DMS114 treated with DMSO at 0.1 percent for 48 hours (cell line): Measurements from ENCODE around the gene BST1.
A peak's percentile ranks its signal among the peaks of the same experiment; 100 is the strongest.

Experiments
- DNase-seq: peaks from one replicate; lab custom pipeline; 2025; ENCODE audit not compliant: unreplicated experiment; lab: John Stamatoyannopoulos, UW

BST1 gene

GRCh38 chr4:15675356-15675755 lies 27.5 kb upstream of the BST1 start:
- no peak for DNase-seq

DNA sequence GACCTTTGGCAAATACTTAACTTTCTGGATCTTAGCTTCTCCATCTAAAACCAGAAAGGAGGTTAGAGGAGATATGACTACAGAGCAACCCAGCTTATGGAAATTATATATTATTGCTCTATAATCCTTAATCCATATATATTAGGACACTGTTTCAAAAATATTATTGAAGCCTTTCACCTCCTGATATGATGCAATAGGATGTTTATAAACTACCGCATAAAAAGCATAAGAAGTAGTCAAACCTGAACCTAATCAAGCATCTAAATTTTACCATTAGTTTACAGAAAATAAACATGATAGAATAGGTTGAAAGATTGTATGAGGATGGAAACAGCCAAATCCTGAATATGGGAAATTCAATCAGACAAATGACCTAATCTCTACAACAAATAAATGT lies 26.8 kb upstream of the BST1 start:
- DNase-seq: no peak

DNA sequence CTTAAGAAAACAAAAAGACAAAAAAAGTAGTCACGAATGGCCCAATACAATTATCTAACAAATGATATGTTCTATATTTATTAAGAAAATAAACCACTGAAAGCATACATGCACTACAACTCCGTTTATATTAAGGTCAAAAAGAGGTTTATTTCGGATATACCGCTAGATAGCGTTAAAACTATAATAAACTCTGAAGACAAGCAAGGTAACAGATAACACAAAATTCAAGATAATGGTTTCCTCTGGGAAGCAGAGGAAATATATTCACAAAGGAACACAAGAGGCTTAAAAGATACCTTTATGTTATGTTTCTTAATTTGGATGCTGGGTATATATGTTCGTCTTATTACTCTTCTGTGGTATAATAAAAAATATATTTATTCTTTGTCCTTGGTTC lies 26.0 kb upstream of the BST1 start:
- no peak for DNase-seq

GRCh38 chr4:15677507-15677988 lies 25.3 kb upstream of the BST1 start:
- DNase-seq: no peak

DNA sequence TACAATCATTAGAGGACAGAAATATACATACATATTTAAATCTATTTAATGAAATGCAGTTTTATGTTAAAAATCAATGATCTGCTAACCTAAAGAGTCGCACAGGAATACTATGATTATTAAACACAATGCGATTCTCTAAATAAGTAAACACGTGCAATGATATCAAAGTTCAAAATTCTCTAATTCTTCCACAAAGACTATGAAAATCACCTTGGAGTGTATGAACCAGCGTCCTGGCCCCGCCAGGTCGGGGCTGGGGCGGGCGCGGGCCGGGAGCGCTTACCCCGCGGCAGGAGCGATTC lies 21.8 kb upstream of the BST1 start:
- DNase-seq: no peak

DNA sequence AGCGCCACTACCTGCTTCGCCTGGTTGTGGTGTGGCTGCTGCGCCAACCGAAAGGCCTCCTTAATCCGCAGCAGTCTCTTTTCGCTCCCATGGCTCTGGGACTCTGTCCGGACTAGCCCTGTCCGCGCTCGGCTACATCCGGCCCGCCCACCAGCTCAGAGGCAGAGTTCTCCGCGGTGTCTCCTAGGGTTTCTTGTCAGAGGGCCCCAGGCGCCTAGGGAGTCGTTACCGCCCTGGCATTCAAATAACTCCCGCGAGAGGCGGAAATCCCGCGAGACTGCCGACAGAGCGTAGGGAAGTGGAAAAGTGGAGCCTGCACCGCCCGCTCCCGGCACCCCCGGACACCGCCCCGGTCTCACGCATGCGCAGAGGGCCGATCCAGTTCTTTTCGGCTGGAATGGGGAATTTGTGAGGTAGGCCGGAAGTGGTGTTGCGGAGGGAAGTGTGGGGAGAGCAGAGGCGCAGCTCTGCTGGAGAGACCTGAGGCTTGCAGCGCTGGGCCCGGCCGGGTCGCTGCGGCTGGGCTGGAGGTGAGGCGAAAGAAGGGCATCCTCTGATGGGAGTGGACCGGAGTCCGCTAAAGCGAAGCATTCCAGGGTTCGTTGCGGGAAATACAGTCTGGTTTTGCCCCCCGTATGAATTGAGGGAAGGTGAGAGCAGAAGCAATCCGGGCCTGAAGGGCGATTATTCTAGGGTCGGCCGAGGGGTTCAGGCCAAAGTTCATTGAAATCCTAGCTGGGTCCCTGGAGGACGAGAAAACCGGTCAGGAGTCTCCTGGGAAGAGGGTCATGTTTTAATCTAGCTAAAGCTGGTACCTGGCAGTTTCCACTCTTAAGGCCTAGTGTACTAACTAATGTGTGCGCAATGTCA lies 21.3 kb upstream of the BST1 start, which contains the start of gene FAM200B:
Gene FAM200B (plus strand): TSS at position 456 of the 870 bp plus-strand sequence. CDS start 5,151 bp downstream, outside the sequence.
- peak; percentile 96 for DNase-seq

DNA sequence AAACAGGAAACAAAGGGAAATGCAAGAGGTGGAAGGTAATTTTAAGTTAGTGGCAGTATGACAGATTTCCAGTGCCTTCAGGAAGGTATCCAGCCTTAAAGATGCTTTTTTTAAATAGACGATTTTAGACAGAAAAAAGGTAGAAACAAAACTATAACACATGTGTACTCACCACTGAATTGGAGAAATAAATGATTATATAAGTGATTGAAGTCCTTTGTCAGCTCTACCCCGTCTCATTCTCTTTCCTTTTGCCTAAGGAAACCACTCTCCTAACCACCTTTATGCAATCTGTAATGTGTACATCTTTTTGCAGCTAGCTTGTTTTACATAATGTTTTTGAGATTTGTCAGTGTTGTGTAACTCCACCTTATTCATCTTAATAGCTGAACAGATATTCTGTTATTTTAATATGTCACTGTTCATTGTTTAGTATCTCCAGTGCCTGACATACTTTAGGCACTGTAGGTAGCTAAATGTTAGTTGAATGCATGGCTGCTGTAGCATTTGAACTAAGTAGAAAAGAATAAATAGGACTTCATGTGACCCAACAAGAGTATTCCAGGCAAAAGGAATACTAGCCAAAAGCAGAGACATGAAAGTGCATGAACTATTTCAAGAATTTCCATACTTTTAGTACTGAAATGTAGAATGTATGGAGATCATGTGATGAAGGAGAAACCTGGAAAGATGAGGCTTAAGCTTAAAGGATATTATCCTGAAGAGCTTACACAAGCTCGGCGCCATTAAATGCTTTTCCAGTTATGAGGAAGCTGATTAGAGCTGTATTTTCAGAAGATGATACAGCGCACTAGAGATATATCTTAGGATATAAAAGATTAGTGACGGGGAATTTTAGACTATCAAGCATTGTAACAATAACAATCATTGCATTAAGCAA lies 20.4 kb upstream of the BST1 start:
- no peak for DNase-seq

DNA sequence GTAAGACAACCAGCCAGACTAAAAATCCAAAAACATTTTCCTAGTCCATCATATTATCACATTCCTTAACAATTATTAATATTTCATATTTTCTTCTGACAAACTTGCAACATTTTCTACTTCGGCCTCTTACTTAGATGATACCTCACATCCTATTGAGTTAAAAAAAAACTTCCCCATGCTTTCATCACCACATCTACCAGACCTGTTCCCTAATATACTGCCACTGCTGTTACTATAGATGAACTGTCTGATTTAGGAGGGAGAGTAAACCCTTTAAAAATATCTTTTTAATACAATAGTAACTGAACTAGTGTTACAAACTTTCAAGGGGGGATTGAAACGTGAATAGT lies 19.7 kb upstream of the BST1 start:
- DNase-seq: no peak

GRCh38 chr4:15684498-15684897 lies 18.4 kb upstream of the BST1 start:
- no peak for DNase-seq

- DNase-seq: no peak
Observed at GRCh38 chr4:15688051-15688450, 14.8 kb upstream of the BST1 start.

DNA sequence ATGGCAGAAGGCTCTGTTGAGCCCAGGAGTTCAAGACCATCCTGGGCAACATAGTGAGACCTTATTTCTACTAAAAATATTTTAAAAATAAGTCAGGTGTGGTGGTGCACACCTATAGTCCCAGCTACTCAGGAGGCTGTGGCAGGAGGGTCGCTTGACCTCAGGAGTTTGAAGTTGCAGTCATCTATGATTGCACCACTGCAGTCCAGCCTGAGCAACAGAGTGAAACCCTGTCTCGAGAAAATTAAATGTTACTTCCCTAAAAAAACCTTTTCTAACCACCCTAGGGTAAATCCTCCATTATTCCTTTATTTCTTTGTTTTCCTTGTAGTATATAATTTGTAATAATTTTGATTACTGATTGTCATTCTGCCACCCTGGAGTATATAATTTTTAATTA lies 13.3 kb upstream of the BST1 start:
- DNase-seq: no peak

DNA sequence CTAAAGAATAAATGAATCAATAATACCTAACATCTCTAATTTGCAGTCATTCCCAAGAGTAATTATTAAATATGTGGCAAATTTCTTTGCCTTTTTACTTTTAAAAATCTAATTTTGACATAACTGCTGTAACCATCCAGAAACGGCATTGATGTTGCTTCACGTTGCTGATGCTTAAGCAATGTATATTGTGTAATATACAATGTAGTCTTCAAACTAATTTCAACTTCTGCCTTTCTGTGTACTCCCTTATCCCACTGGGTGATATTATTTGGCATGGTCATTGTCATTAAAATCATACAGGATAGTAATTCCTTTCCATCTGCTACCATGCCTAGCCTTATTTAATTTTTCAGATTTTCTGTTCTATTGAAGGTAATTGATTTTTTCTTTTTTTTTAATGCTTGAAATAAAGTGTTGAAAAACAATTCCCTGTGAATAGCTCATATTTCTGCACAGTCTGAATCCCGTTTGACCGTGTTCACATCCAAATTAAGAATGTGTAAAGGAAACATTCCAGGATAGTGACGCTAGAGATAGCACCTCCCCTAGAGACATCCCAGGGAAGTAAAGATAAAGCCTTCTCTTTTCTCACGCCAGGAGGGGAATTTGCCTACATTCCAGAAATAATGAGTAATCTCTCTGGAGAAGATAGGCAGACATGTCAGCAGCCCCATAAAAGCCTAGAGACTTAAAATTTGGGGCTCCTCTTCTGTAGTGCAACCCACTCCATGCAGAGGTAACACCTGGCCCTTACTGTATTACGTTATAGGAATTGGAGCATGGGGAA lies 12.7 kb upstream of the BST1 start:
- DNase-seq: no peak

GRCh38 chr4:15691346-15692135 lies 11.3 kb upstream of the BST1 start:
- no peak for DNase-seq

DNA sequence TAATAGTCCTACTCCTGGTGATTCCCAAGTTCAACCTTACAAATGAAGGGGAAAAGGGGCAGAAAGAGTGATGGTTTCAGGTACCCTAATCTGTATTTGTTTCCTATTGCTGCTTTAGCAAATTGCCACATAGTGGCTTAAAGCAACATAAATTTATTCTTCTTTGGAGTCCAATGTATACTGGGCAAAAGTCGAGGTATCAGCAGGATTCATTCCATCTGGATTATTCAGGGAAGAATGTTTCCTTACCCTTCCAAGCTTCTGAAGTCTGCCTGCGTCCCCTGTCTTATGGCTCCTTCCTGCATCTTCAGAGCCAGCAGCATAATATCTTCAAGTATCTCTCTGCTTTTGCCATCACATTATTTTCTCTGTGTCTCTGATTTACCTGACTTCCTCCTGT lies 10.3 kb upstream of the BST1 start:
- no peak for DNase-seq

- DNase-seq: no peak
Observed at GRCh38 chr4:15694431-15694830, 8.4 kb upstream of the BST1 start.

- DNase-seq: no peak
Observed at GRCh38 chr4:15695240-15695699, 7.6 kb upstream of the BST1 start.

GRCh38 chr4:15695729-15696128 lies 7.1 kb upstream of the BST1 start:
- DNase-seq: no peak

GRCh38 chr4:15696866-15697265 lies 6.0 kb upstream of the BST1 start:
- no peak for DNase-seq

GRCh38 chr4:15703439-15703838 lies 574 bp downstream of the BST1 start:
- DNase-seq: no peak

DNA sequence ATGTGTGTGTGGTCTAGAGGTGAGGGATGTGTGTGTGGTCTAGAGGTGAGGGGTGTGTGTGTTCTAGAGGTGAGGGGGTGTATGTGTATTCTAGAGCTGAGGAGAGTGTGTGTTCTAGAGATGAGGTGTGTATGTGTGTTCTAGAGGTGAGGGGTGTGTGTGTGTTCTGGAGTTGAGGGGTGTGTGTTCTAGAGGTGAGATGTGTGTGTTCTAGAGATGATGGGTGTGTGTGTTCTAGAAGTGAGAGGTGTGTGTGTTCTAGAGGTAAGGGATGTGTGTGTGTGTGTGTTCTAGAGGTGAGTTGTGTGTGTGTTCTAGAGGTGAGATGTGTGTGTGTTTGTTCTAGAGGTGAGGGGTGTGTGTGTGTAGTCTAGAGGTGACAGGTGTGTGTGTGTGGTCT lies 1.3 kb downstream of the BST1 start:
- no peak for DNase-seq
